ENCODE results near the gene RRP12. TPM values are rescaled to one million over a fixed set of nuclear protein-coding genes. Genes with fewer than 3 reads are reported as not detected.

Gene RRP12
- total and polyA plus RNA-seq, 2 donors (not counting 3 experiments of a cell fraction or from before 2014, with no cell fraction given) = 13.6 to 35.8 TPM

DNA sequence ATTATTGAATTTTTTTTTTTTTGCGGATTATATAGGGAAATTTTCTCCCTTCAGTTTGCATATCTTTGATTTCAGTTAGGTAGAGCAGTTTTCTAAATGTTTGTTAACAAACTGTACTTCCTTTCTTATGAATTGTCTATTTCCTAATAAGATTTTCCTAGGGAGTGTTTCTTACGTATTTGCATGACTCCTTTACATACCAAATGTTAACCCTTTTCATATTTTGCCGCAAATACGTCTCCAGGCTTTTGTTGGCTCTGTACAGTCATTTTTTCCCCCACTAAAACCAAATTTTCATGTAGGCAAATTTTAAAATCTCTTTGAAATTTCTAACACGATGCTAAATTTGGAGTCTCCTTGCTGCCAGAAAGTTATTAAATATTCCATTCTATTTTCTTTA, 64.7 kb downstream of the RRP12 start:
- Histone ChIP-seq H3K36me3 (ENCODE audit: control insufficient read depth in 2 of 2, extremely low read depth in 1 of 2, insufficient read depth in 2 of 2, low read length in 2 of 2) (no peaks in the 10 kb centered on the region), H3K27me3 (ENCODE audit: control insufficient read depth in 2 of 2, insufficient read depth in 2 of 2, low read length in 2 of 2) (peaks cover 20 to 29% of the 10 kb centered on the region in 2 experiments), H3K4me3 (replicated peaks in 1 of 3; ENCODE audit: insufficient read depth in 1 of 3, low read depth in 1 of 3, low read length in 3 of 3) (no peak overlapping the region), H3K9me1 (replicated peaks; ENCODE audit: control insufficient read depth, extremely low read depth, insufficient read depth, low read length) (no peaks in the 10 kb centered on the region), H3K9ac (replicated peaks; ENCODE audit: extremely low read depth, insufficient read depth, low read length) (no peak overlapping the region), H3K4me1 (ENCODE audit: control insufficient read depth, extremely low read depth, insufficient read depth, low read length) (peaks cover 11% of the 10 kb centered on the region), H3K4me2 (ENCODE audit: insufficient read depth, low read length) (no peak overlapping the region), H2AFZ (ENCODE audit: low read depth, low read length) (no peak overlapping the region), H3K9me3 (replicated peaks; ENCODE audit: control insufficient read depth, insufficient read depth, low read length) (no peaks in the 10 kb centered on the region), H3K79me2 (ENCODE audit: control insufficient read depth, insufficient read depth, low read length) (peaks cover 16% of the 10 kb centered on the region), H4K20me1 (replicated peaks; ENCODE audit: control insufficient read depth, extremely low read depth, insufficient read depth, low read length) (no peaks in the 10 kb centered on the region), H3K27ac (ENCODE audit: insufficient read depth, low read depth, low read length) (no peak overlapping the region)
- ChIA-PET CTCF (interaction anchor here (1.7 kb wide), 1 partner anchor 58 kb away, joined by 6 read pairs; no protein-coding TSS in a partner anchor), POLR2A (no interaction called here)
- FAIRE-seq (no peak), DNase-seq (ENCODE audit: low read depth, low spot score) (no peak)
- BruUV-seq (replicated peaks) = no TSS peak
- TF ChIP-seq MYC (IDR thresholded peaks at IDR 0.05; ENCODE audit: low read depth, low read length) (no peak), EZH2 (IDR thresholded peaks at IDR 0.05; ENCODE audit: borderline replicate concordance, low read depth, low read length, severe bottlenecking) (no peak), POLR2A (IDR thresholded peaks at IDR 0.05; ENCODE audit: low read depth, low read length) (no peak), GATA2 (IDR thresholded peaks at IDR 0.05; ENCODE audit: insufficient read depth, insufficient read length, low read depth, low read length) (no peak), FOS (IDR thresholded peaks at IDR 0.05; ENCODE audit: borderline replicate concordance, insufficient read depth, low read length) (no peak), JUN (IDR thresholded peaks at IDR 0.05; ENCODE audit: borderline replicate concordance, insufficient read depth, insufficient read length, low read depth) (no peak), POLR2AphosphoS5 (IDR thresholded peaks at IDR 0.05; ENCODE audit: insufficient read depth, low read depth, low read length) (no peak)
- TF ChIP-seq, protein P1, sequence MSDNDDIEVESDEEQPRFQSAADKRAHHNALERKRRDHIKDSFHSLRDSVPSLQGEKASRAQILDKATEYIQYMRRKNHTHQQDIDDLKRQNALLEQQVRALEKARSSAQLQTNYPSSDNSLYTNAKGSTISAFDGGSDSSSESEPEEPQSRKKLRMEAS (IDR thresholded peaks at IDR 0.05; ENCODE audit: insufficient read depth, insufficient read length) = no peak
- TF ChIP-seq, protein P2, sequence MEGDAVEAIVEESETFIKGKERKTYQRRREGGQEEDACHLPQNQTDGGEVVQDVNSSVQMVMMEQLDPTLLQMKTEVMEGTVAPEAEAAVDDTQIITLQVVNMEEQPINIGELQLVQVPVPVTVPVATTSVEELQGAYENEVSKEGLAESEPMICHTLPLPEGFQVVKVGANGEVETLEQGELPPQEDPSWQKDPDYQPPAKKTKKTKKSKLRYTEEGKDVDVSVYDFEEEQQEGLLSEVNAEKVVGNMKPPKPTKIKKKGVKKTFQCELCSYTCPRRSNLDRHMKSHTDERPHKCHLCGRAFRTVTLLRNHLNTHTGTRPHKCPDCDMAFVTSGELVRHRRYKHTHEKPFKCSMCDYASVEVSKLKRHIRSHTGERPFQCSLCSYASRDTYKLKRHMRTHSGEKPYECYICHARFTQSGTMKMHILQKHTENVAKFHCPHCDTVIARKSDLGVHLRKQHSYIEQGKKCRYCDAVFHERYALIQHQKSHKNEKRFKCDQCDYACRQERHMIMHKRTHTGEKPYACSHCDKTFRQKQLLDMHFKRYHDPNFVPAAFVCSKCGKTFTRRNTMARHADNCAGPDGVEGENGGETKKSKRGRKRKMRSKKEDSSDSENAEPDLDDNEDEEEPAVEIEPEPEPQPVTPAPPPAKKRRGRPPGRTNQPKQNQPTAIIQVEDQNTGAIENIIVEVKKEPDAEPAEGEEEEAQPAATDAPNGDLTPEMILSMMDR (IDR thresholded peaks at IDR 0.05; ENCODE audit: extremely low read depth in 1 of 2, insufficient read depth in 1 of 2, low read depth in 1 of 2, low read length in 2 of 2) = no peak
- intact Hi-C loops (cut with micrococcal nuclease) = loop anchor here (10.0 kb wide), 1 partner anchor 262 kb away; no protein-coding TSS in a partner anchor
- dilution Hi-C loops (cut with MboI; ENCODE audit: extremely low pct_ligation_motif_present, low sequenced_read_pairs) = no loop called here

Measured in endothelial cell of umbilical vein (primary cell).